PFSK-1 (cell line): ENCODE results near the gene LOXL3.

Experiments used
- FOXP2 ChIP-seq: optimal IDR thresholded peaks from 2 replicates; pipeline ENCODE3; 2011; ENCODE audit warnings: borderline replicate concordance, control low read depth, inconsistent platforms; ENCODE audit not compliant: insufficient read depth; ENCODE audit errors: extremely low read length, extremely low read depth
- POLR2AphosphoS5 ChIP-seq: IDR thresholded peaks from 2 replicates; pipeline ENCODE4 v1.6.1; 2012; ENCODE audit warnings: low read depth, mild to moderate bottlenecking, control low read depth, low read length, moderate library complexity
- REST ChIP-seq, 2 experiments: IDR thresholded peaks; 2 replicates each; pipeline versions ENCODE4 v1.6.1 to v1.8.0; 2011 to 2012; ENCODE audit warnings: low read depth in 2 of 2, low read length in 2 of 2, control low read depth in 1 of 2, inconsistent platforms in 1 of 2, mild to moderate bottlenecking in 1 of 2, moderate library complexity in 1 of 2; ENCODE audit not compliant: insufficient read depth in 1 of 2
- SIN3A ChIP-seq: IDR thresholded peaks from 2 replicates; pipeline ENCODE4 v1.6.1; 2012; ENCODE audit warnings: mild to moderate bottlenecking, low read length, moderate library complexity, borderline replicate concordance; ENCODE audit not compliant: insufficient read depth
- TAF1 ChIP-seq: IDR thresholded peaks from 2 replicates; pipeline ENCODE4 v1.6.1; 2012; ENCODE audit warnings: low read length, control low read depth, borderline replicate concordance; ENCODE audit not compliant: insufficient read depth

GRCh38 chr2:74602586-74603281 is 49.0 kb upstream of the LOXL3 start:
- TF ChIP-seq TAF1: no peak
- TF ChIP-seq REST (IDR thresholded peaks at IDR 0.05; ENCODE audit: insufficient read depth in 1 of 2, low read depth in 2 of 2, low read length in 2 of 2): no peak
- no peak for TF ChIP-seq POLR2AphosphoS5
- no peak for TF ChIP-seq SIN3A
- TF ChIP-seq FOXP2: no peak
